ENCODE results near the gene TMEM82. TPM values are rescaled to one million over a fixed set of nuclear protein-coding genes. Genes with fewer than 3 reads are reported as not detected.

Gene TMEM82
- total and polyA plus RNA-seq, 2 of the 13 experiments (the other 11 are each of a cell fraction or from before 2014, with no cell fraction given), result 0.24 to 0.97 TPM

GRCh38 chr1:15761366-15762128 lies 19.2 kb downstream of the TMEM82 start:
- no peak for DNase-seq (ENCODE audit: low spot score)

GRCh38 chr1:15762546-15762945 lies 20.2 kb downstream of the TMEM82 start:
- H3K4me2 ChIP-seq (ENCODE audit: low read depth, low read length), result no peak overlapping the region

More at GRCh38 chr1:15761366-15762128, 19.2 kb downstream of the TMEM82 start:
- H3K4me3 ChIP-seq (replicated peaks in 1 of 3; ENCODE audit: insufficient read depth in 1 of 3, low read depth in 2 of 3, low read length in 3 of 3), result no peak overlapping the region
- WGBS (ENCODE audit: low lambda C conversion rate), result 85% methylated on average over 8 of the region's 8 CpGs
- H3K27ac ChIP-seq (ENCODE audit: extremely low read length, insufficient read depth, low read length), result no peak overlapping the region
- POLR2A ChIA-PET, result no interaction called here
- CTCF ChIA-PET (ENCODE audit: low intra/inter-chr PET ratio, low total read pairs), result no interaction called here
- TF ChIP-seq ZNF619 (CRISPR knock-in tag; IDR thresholded peaks at IDR 0.05), result no peak
- TF ChIP-seq ZFP62 (CRISPR knock-in tag; IDR thresholded peaks at IDR 0.05), result no peak
- peaks cover 0 to 9% of the 10 kb centered on the region in 2 experiments; a peak in 1 of 5 replicates for H3K27me3 ChIP-seq (ENCODE audit: control insufficient read depth in 1 of 2, insufficient read depth in 2 of 2, low read length in 2 of 2)
- H3K9ac ChIP-seq (ENCODE audit: insufficient read depth, low read depth, low read length), result no peak overlapping the region
- H3K4me2 ChIP-seq (ENCODE audit: low read depth, low read length), result no peak overlapping the region
- no TSS peak for BruUV-seq (replicated peaks)
- H3K36me3 ChIP-seq (replicated peaks in 1 of 2; ENCODE audit: control insufficient read depth in 1 of 2, insufficient read depth in 2 of 2, low read length in 2 of 2), result no peaks in the 10 kb centered on the region; a peak in 1 of 5 replicates
- FAIRE-seq, result no peak
- in situ Hi-C loops (cut with HindIII; ENCODE audit: extremely low pct_ligation_motif_present, low pct_unique_long_range_greater_than_20kb), result no loop called here
- no peak overlapping the region for H2AFZ ChIP-seq (ENCODE audit: low read length)
- intact Hi-C loops (cut with micrococcal nuclease; ENCODE audit: unreplicated experiment), result no loop called here
- ATAC-seq, result no peak
- peaks cover 2% of the 10 kb centered on the region for H3K79me2 ChIP-seq (ENCODE audit: insufficient read depth, low read length)
- H3K9me3 ChIP-seq (ENCODE audit: low read length), result no peaks in the 10 kb centered on the region
- no peaks in the 10 kb centered on the region for H4K20me1 ChIP-seq (ENCODE audit: insufficient read depth, low read length)
- peaks cover 50% of the 10 kb centered on the region for H3K4me1 ChIP-seq (ENCODE audit: insufficient read depth, low read length)

More at GRCh38 chr1:15762546-15762945, 20.2 kb downstream of the TMEM82 start:
- TF ChIP-seq HINFP (CRISPR knock-in tag; IDR thresholded peaks at IDR 0.05; ENCODE audit: low read depth), result no peak
- no peak for TF ChIP-seq ZNF292 (CRISPR knock-in tag; IDR thresholded peaks at IDR 0.05; ENCODE audit: borderline replicate concordance, low read depth)
- TF ChIP-seq ZNF280D (CRISPR knock-in tag; IDR thresholded peaks at IDR 0.05), result no peak
- no peak for TF ChIP-seq SIN3B (IDR thresholded peaks at IDR 0.05; ENCODE audit: low read length)
- no peak for TF ChIP-seq NFIC (IDR thresholded peaks at IDR 0.05; ENCODE audit: low read length)
- ChIA-PET POLR2A (no interaction called here), CTCF (ENCODE audit: low intra/inter-chr PET ratio, low total read pairs) (no interaction called here)
- intact Hi-C loops (cut with micrococcal nuclease; ENCODE audit: unreplicated experiment), result no loop called here
- no TSS peak for BruUV-seq (replicated peaks)
- H4K20me1 ChIP-seq (ENCODE audit: insufficient read depth, low read length), result no peaks in the 10 kb centered on the region
- WGBS (ENCODE audit: low lambda C conversion rate), result 84% methylated on average over 9 of the region's 10 CpGs
- no peak overlapping the region for H3K9ac ChIP-seq (ENCODE audit: insufficient read depth, low read depth, low read length)
- no peaks in the 10 kb centered on the region for H3K9me3 ChIP-seq (ENCODE audit: low read length)
- in situ Hi-C loops (cut with HindIII; ENCODE audit: extremely low pct_ligation_motif_present, low pct_unique_long_range_greater_than_20kb), result no loop called here
- no peak overlapping the region for H2AFZ ChIP-seq (ENCODE audit: low read length)
- DNase-seq (ENCODE audit: low spot score) (no peak), ATAC-seq (no peak), FAIRE-seq (no peak)
- H3K79me2 ChIP-seq (ENCODE audit: insufficient read depth, low read length), result peaks cover 2% of the 10 kb centered on the region
- H3K27ac ChIP-seq (ENCODE audit: extremely low read length, insufficient read depth, low read length), result no peak overlapping the region
- H3K4me1 ChIP-seq (ENCODE audit: insufficient read depth, low read length), result peaks cover 40% of the 10 kb centered on the region
- no peak overlapping the region for H3K4me3 ChIP-seq (replicated peaks in 1 of 3; ENCODE audit: insufficient read depth in 1 of 3, low read depth in 2 of 3, low read length in 3 of 3)
- peaks cover 0 to under 1% of the 10 kb centered on the region in 2 experiments; a peak in 1 of 5 replicates for H3K36me3 ChIP-seq (replicated peaks in 1 of 2; ENCODE audit: control insufficient read depth in 1 of 2, insufficient read depth in 2 of 2, low read length in 2 of 2)
- peaks cover 0 to 9% of the 10 kb centered on the region in 2 experiments; a peak in 1 of 5 replicates for H3K27me3 ChIP-seq (ENCODE audit: control insufficient read depth in 1 of 2, insufficient read depth in 2 of 2, low read length in 2 of 2)
